NCI-H1105 treated with DMSO at 0.1 percent for 48 hours (cell line): Measurements from ENCODE around the gene AP1S3.
"Not testable (repeated sequence)": the region's sequence is repeated elsewhere in the genome, so short reads cannot be mapped to it uniquely, and the experiment has no call there.

Experiments
- DNase-seq: peaks from one replicate; lab custom pipeline; 2025; lab: John Stamatoyannopoulos, UW

AP1S3 gene

GRCh38 chr2:223853425-223853837 is 16.0 kb upstream of the AP1S3 start:
- DNase-seq: no peak

DNA sequence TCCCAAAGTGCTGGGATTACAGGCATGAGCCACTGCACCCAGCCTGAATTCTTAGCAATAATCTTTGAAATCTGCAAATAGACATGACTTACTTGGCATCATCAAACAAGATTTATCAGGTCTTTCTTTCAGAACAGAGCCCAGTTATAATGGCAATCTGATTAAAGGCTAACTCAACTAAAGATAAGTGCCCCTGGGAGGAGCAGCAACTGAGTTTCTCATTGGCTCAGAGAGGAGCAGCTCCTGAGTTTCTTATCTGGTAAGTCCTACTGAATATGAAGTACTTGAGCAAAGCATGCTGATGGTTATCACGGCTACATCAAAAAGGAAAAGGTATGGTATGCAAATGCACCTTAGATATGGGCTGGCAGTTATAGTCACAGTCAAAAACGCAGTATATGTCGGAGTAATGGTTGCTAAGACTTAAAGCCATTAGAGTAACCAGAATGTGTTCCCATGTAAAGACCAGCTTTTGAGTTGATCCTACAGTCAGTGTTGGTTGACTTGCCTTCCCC is 15.0 kb upstream of the AP1S3 start:
- no peak for DNase-seq

DNA sequence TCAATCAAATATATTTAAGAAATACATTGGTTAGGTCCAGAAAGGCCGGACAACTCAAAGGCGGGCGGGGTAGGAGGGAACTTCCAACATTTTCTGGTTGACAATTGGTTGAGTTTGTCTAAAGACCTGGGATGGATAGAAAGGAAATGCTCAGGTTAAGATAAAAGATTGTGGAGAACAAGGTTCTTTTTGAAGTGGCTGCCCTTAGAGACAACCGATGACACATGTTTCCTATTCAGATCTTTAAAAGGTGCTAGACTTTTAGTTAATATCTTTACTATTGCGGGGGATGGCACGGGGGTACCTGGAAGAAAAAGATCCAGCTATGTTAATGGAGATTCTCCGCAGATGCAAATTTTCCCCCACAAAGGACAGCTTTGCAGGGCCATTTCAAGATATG is 10.0 kb upstream of the AP1S3 start:
- DNase-seq: no peak

DNA sequence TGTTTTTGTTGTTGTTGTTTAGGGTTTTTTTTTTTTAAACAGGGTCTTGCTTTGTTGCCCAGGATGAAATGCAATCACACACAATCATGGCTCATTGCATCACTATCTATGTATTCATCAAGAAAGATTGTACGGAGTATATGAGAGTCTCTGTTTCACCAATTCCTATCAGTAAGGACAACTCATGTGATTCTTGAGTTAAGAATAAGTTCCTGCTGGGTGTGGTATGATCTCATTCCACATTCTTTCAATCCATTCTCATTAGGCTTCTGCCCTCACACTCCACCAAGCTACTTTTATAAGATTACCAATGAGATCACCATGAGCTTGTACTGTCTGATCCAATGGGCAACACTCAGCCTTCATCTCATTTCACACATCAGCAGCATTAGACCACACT is 9.1 kb upstream of the AP1S3 start:
- no peak for DNase-seq

DNA sequence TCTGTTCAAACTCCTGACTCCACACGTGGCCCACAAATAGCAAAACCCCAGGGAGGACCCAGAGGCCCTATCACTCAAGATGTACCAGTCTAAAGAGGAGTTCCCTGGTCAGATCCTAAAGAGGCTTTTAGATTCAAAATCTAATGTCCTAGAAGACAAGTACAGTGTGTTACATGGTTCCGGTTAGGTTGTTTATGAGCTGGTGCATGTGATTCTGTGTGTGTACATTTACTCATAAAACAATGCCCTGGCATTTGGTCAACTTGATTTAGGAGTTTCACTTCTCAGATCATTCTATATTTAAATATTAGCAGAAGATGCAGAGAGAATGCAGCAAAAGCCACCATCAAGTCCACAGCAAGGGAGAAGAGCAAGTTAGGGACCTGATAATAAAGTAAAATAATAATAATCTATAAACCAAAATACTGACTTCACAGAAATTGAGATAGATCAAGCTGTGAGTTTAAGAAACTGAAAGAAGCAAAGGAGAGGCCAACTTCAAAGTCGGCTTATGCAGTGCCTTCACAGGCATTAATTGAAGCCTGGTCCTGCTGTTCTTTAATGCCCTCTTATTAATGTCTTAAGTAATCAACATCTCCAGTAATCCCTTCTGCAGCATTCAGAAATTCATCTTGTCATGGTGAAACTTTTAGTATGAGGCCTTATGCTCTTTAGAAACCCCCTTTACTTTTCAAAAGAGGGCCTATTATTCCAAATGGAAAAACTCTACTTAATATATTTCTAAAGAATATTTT is 4.2 kb upstream of the AP1S3 start:
- DNase-seq: no peak

- no peak for DNase-seq
Measured at GRCh38 chr2:223835701-223836532, 1.5 kb downstream of the AP1S3 start.

DNA sequence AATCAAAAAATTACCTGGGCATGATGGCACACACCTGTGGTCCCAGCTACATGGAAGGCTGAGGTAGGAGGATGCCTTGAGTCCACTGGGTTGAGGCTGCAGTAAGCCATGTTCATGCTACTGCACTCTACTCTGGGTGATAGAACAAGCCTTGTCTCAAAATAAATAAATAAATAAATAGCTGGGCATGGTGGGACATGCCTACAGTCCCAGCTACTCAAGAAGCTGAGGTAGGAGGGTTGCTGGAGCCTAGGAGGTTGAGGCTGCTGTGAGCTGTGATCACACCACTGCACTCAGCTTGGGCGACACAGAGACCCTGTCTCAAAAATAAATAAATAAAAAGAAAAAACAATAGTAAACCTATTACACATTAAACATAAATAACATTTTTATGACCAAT is 3.0 kb downstream of the AP1S3 start:
- no peak for DNase-seq

- peak; percentile 78 for DNase-seq
Measured at GRCh38 chr2:223832241-223832903, 5.0 kb downstream of the AP1S3 start.

GRCh38 chr2:223829128-223829527 is 8.3 kb downstream of the AP1S3 start:
- DNase-seq: no peak

DNA sequence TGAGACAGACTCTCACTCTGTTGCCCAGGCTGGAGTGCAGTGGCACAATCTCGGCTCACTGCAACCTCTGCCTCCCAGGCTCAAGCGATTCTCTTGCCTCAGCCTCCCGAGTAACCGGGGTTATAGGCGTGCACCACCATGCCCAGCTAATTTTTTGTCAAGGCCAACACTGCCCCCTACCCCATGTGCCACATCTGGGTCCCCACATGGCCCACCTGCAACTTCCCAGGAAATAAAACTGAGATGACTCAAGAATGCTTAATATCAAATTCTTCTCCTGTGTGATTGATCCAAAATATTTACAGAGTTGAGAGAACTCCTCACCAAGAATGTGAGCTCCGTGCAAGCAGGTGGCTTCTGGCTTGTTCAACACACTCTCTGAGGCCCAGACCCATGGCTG is 9.1 kb downstream of the AP1S3 start:
- no peak for DNase-seq

DNA sequence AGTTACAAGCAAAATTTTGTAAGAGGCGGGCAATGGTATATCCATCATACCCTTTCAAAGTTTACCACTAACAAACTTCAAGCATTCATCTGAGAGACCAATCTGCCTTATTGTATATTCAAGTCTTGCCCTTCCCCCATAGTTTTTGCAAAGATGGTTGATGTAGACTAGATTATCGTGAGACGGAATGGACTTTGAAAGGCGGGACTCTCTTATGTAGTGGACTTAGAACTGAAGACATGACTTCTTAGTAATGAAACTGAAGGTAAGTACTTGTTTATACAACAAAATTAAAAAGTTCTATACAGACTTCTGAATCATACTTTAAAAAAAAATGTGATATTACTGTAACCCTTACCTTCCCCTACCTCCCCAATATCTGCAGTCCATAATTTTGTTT is 10.4 kb downstream of the AP1S3 start:
- DNase-seq: no peak

GRCh38 chr2:223824301-223824700 is 13.1 kb downstream of the AP1S3 start:
- no peak for DNase-seq

DNA sequence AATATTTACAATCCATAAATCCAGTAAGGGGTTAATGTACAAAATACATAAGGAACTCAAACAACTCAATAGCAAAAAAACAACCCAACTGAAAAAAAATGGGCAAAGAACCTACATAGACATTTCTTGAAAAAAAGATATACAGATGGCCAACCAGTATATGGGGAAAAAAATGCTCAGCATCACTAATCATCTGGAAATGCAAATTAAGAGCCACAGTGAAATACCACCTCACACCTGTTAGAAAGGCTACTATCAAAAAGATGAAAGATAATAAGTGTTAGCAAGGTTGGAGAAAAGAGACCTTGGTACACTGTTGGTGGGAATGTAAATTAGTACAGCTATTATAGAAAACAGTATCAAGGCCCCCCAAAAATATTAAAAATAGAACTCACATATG is 14.6 kb downstream of the AP1S3 start:
- no peak for DNase-seq

DNA sequence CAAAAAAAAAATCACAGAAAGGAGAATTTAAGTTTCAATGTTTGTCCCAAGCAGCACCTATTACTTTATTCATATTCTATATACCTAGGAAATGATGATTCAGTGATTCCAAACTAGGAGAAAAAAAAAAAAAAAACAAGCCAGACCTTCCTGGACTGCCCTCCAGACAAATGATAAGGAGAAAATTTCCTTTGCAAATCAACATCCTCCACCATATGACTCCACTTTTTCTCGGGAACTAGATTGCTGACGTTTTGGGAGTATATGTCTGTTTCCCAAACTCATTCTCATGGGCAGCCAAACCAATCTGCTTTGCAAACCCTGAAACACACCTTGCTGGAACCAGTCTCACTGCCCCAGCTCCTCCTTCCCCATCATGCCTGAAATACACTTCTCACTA is 16.8 kb downstream of the AP1S3 start:
- no peak for DNase-seq

DNA sequence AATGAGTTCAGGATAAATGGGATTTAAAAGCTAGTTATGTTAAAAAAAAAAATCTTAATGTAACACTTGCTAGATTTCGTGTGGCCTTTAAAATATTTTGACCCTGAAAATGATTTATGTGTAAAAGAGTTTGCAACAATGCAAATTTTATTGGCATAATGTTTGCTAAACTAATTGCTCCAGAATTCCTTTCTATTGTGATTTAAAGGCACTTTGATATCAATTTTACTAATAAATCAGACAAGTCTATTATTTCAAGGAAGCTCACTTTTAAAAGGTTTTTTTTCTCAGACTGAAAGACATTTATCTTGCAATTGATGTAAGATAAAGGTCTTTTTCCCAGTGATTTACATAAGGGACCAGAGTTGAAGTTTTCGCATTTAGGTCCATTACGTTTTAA is 17.5 kb downstream of the AP1S3 start:
- no peak for DNase-seq

- DNase-seq: no peak
Measured at GRCh38 chr2:223815884-223816570, 21.4 kb downstream of the AP1S3 start.

DNA sequence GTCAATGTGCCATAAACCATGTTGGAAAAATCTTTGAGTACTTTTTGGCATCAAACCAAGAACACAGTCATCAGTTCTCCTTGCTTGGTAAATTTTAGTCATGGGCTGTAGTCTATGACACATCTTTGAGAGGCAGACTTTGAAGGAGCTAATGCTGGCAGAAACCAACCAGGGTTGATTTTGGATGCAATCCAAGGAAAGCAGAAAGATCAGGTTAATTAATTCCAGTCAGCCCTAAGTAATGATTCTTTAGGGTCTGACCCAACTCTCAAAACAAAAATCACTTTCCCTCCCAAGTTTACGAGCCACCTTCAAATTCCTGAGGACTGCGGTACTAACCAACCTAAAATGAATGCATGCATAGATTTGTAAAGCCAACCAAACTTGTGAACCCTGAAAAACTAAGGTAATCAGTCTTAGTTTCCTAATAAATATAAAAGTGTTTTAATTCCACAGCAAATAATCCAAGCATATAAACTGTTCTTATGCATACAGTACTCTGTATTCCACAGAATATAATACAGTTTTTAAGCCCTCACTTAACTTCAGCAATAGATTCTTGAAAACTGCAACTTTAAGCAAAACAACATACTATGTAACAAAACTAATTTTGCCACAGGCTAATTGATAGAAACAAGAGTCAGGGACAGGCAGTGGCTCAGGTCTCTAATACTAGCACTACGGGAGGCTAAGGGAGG is 22.0 kb downstream of the AP1S3 start:
- DNase-seq: peak; percentile 73

DNA sequence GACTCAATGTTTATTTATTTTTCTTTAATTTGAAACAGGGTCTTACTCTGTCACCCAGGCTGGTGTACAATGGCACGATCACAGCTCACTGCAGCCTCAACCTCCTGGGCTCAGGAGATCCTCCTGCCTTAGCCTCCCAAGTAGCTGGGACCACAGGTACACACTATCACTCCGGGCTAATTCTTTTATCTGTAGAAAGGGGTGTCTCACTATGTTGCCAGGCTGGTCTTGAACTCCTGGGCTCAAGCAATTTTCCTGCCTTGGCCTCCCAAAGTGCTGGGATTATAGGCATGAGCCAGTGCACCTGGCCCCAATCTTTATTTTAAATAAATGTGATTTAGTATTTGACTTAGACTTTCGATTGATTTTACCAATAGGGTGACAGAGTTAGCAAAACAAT is 22.6 kb downstream of the AP1S3 start:
- DNase-seq: not testable (repeated sequence)

DNA sequence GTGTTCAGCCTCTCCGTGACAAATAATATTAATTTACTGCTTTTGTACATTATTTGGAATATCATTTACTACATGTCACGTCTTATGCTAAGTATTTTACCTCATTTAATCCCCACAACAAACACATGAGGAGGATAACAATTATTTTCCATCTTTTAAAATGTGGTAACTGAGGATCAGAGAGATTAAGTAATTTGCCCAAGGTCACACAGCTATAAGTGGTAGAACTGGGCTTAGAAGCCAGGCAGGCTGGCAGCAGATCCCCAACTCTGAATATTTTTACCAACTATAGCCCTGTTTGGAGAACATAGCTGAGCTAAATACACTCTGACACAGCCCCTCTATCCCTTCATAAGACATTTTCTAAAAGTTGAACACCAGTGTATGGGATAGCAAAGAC is 24.1 kb downstream of the AP1S3 start:
- no peak for DNase-seq

DNA sequence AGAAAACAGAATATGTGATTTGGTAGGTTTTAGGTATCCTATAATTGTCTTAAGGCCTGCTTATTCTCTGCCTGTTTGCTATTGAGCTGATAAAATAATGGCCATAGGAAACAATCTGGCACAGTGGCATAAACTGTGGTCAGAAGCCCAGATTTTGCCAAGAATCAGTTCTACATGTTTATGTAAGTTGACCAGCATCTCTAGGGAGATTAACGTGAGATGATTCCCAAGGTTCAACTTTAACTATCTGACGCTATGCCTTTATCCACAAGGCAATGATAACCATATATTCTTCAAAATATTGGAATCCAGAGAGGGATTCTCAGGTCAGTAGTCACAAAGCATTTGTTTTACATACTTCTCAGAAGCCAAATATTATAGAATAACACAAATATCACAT is 25.6 kb downstream of the AP1S3 start:
- no peak for DNase-seq

DNA sequence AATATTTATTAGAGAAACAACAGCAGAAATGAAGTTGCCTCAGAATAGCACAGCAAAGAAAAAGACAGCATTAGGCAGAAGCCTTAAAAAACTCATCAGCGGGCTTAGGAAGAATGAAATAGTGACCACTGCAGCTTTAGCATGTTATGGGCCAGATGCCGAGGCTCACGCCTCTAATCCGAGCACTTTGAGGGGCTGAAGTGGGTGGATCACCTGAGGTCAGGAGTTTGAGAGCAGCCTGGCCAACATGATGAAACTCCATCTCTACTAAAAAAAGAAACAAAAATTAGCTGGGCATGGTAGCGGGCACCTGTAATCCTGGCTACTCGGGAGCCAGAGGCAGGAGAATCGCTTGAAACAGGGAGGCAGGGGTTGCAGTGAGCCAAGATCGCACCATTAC is 32.4 kb downstream of the AP1S3 start:
- no peak for DNase-seq

DNA sequence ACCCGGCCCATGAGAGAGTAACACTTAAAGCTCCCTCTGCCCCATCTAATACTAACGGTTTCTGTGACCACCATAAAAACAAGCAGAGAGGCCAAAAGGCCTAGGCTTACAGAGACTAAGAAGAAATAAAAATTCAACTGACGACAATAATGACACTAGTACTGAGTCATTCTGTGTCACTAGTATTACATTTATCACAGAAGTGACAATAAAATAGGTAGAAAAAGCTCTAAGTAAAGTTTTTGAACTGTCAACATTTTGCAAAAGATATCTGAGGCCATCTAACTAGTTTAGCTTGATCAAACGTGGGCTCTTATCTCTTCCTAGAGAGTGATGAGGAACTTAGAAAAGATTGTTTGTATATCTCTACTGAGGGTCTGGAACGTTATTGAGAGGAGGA is 35.6 kb downstream of the AP1S3 start:
- no peak for DNase-seq
